KMS-11 (cell line): ENCODE data around the gene CROCC.

ENCODE experiments used
- H2AFZ ChIP-seq: fragments of 200-600 bp; sonication (generic); 2 replicates; pipeline ENCODE4 v1.6.1; 2016; ENCODE audit warnings: antibody characterized with exemption, mixed run types, low read depth
- H3K27ac ChIP-seq: fragments of 200-600 bp; sonication (generic); 2 replicates; pipeline ENCODE4 v1.6.1; 2016; ENCODE audit warnings: mild to moderate bottlenecking, mixed run types
- H3K27me3 ChIP-seq: fragments of 200-600 bp; sonication (generic); 2 replicates; pipeline ENCODE4 v1.6.1; 2017; ENCODE audit warnings: mild to moderate bottlenecking, low read depth, mixed run types, moderate library complexity; ENCODE audit not compliant: insufficient read depth
- H3K36me3 ChIP-seq: fragments of 200-600 bp; sonication (generic); 2 replicates; pipeline ENCODE4 v1.6.1; 2017; ENCODE audit warnings: mild to moderate bottlenecking, mixed run types; ENCODE audit not compliant: insufficient read depth
- H3K4me1 ChIP-seq: fragments of 200-600 bp; sonication (generic); 2 replicates; pipeline ENCODE4 v1.6.1; 2016; ENCODE audit warnings: mild to moderate bottlenecking, low read depth, mixed run types; ENCODE audit not compliant: poor library complexity, severe bottlenecking
- H3K4me2 ChIP-seq: fragments of 200-600 bp; sonication (generic); 2 replicates; pipeline ENCODE4 v1.7.0; 2016; ENCODE audit warnings: mild to moderate bottlenecking, mixed run types
- H3K4me3 ChIP-seq: fragments of 200-600 bp; sonication (generic); IDR thresholded peaks from 2 replicates; pipeline ENCODE4 v1.6.1; 2017; ENCODE audit warnings: low read depth, low read length, mixed read lengths; ENCODE audit not compliant: insufficient read depth
- H3K79me2 ChIP-seq: fragments of 200-600 bp; sonication (generic); 2 replicates; pipeline ENCODE4 v1.6.1; 2016; ENCODE audit warnings: low read depth, mixed run types; ENCODE audit not compliant: insufficient read depth
- H3K9ac ChIP-seq: fragments of 200-600 bp; sonication (generic); 2 replicates; pipeline ENCODE4 v1.6.1; 2016; ENCODE audit warnings: mild to moderate bottlenecking, mixed run types
- H4K20me1 ChIP-seq: fragments of 200-600 bp; sonication (generic); 2 replicates; pipeline ENCODE4 v1.6.1; 2016; ENCODE audit warnings: mild to moderate bottlenecking, mixed run types; ENCODE audit not compliant: insufficient read depth
- TF ChIP-seq, protein P1 (sequence below): fragments of 200-600 bp; sonication (generic); conservative IDR thresholded peaks from 2 replicates; pipeline ENCODE4 v1.6.1; 2017; ENCODE audit warnings: low read depth, mild to moderate bottlenecking, antibody characterized with exemption, low read length, moderate library complexity, mixed read lengths

The CROCC gene

DNA sequence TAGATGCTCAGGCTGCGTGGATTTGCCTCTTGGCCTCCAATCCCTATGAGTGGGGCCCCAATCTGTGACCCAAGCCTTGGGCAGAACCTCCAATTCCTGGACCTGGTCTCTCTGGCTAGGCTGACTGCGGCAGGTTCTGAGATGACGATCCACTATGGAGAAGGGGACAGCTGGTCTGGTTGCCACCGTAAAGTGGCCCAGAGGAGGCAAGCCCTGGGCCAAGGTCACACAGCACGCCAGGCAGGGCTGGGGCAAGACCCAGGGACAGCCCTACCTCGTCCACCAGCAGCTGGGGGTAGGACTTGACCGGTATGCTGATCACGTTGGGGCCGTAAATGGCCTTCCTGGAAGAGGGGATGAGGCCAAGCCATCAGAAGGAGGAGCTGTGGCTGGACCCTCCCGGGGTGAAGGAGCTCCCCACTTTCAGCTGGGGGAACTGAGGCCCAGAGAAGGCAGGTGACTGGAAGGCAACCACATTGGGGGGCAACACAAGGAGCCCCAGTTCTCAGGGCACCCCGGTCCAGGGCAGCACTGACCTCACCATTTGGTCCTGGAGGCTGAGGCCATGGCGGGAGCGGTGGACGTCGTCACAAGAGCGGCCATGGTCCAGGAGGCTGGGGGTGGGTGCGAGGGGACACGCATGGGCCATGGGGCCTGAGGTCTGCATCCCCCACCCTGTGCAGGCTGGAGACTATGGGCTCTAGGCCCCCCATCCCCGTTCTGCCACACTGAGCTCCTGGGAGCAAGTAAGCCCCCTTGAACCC lies 80.2 kb downstream of the CROCC start:
- no peak overlapping the region for H2AFZ ChIP-seq
- no peaks in the 10 kb centered on the region for H3K79me2 ChIP-seq
- H3K36me3 ChIP-seq = no peaks in the 10 kb centered on the region
- H3K4me2 ChIP-seq = no peak overlapping the region
- no peak overlapping the region for H3K9ac ChIP-seq
- H3K4me1 ChIP-seq = peaks cover 7% of the 10 kb centered on the region
- H3K27me3 ChIP-seq = no peaks in the 10 kb centered on the region
- TF ChIP-seq, protein P1, sequence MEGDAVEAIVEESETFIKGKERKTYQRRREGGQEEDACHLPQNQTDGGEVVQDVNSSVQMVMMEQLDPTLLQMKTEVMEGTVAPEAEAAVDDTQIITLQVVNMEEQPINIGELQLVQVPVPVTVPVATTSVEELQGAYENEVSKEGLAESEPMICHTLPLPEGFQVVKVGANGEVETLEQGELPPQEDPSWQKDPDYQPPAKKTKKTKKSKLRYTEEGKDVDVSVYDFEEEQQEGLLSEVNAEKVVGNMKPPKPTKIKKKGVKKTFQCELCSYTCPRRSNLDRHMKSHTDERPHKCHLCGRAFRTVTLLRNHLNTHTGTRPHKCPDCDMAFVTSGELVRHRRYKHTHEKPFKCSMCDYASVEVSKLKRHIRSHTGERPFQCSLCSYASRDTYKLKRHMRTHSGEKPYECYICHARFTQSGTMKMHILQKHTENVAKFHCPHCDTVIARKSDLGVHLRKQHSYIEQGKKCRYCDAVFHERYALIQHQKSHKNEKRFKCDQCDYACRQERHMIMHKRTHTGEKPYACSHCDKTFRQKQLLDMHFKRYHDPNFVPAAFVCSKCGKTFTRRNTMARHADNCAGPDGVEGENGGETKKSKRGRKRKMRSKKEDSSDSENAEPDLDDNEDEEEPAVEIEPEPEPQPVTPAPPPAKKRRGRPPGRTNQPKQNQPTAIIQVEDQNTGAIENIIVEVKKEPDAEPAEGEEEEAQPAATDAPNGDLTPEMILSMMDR = no peak
- H3K27ac ChIP-seq = no peak overlapping the region
- H3K4me3 ChIP-seq = no peak overlapping the region
- H4K20me1 ChIP-seq = no peaks in the 10 kb centered on the region

DNA sequence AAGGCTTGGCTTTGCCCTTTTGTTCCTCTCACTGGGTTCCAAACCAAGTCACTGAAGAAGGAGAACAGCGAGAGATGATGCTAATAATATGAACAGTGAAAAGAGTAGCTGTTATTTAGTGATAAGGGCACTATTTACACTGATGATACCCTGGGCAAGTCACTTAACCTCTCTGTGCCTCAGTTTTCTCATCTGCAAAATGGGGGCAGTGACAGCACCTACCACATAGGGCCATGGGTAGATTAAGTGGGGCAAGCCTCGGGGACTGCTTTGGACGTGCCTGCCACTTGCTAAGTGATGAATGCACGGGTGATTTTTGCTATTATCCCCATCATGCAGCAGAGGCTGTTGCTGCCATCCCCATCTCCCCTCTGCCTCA lies 80.8 kb downstream of the CROCC start:
- no peak overlapping the region for H3K9ac ChIP-seq
- H3K79me2 ChIP-seq = no peaks in the 10 kb centered on the region
- H2AFZ ChIP-seq = no peak overlapping the region
- H4K20me1 ChIP-seq = no peaks in the 10 kb centered on the region
- H3K4me2 ChIP-seq = no peak overlapping the region
- TF ChIP-seq, protein P1 = no peak
- peaks cover 7% of the 10 kb centered on the region for H3K4me1 ChIP-seq
- H3K4me3 ChIP-seq = no peak overlapping the region
- no peak overlapping the region for H3K27ac ChIP-seq
- H3K36me3 ChIP-seq = no peaks in the 10 kb centered on the region
- H3K27me3 ChIP-seq = no peaks in the 10 kb centered on the region

DNA sequence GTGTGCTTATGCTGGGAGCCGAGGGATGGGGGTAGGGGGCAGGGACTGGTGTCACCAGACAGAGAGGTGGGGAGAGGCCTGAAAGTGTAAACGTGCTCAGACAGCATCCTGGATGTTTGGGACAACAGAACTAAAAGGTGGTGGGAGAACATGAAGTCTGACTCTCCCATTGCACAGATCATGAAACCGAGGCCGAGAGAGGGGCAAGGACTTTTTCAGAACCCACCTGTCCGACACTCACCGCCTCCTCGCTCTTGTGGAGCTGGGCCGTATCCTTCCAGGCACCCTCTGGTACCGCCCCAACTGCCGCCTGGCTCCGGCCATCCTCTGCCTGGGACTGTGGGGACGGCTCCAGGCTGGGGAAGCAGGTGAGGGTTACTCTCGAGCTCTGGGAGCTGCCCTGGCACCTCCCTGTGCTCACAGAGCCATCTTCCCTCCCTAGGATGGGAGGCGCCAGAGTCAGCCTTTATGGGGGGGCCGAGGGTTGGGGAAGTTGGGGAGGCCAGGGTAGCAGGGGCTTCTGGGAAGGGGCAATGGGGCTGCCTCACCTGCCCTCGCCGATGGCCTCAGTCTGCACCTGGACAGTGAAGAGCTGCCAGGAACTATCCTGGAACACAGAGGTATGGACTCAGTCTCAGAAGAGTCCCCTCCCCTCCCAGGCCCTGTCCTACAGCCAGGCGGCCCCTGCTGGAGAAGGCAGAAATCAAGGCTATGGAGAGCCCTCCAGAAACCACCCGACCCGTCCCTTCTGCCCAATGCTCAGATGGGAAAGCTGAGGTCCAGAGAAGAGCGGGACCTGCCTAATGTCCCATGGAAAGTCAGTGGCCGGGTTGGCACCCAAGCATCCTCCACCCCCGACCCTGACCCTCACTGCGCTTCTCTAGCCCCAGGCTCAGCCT lies 83.0 kb downstream of the CROCC start:
- H3K79me2 ChIP-seq = no peaks in the 10 kb centered on the region
- H2AFZ ChIP-seq = no peak overlapping the region
- H3K4me3 ChIP-seq = no peak overlapping the region
- no peaks in the 10 kb centered on the region for H3K36me3 ChIP-seq
- no peak overlapping the region for H3K27ac ChIP-seq
- no peaks in the 10 kb centered on the region for H4K20me1 ChIP-seq
- H3K4me1 ChIP-seq = peaks cover 10% of the 10 kb centered on the region
- no peak overlapping the region for H3K4me2 ChIP-seq
- H3K27me3 ChIP-seq = no peaks in the 10 kb centered on the region
- TF ChIP-seq, protein P1 = no peak
- H3K9ac ChIP-seq = no peak overlapping the region

DNA sequence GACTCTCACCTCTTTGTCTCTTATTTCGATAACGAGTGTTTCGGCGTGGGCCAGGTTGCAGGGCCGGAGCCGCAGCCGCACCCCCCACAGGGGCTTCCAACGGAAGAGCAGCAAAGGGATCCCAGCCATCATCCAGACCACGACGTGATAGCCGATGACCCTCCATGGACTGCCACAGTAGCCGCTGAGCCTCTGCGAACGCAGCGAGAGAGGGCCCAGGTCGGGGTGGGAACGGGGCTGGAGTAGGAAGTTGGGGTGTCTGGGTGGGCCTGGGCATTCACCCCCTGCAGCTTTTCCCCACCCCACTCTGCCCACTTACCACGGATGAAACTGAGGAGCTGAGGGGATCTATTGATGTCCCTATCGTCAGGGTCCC lies 83.6 kb downstream of the CROCC start:
- TF ChIP-seq, protein P1 = no peak
- H3K9ac ChIP-seq = no peak overlapping the region
- H3K79me2 ChIP-seq = no peaks in the 10 kb centered on the region
- no peak overlapping the region for H3K4me2 ChIP-seq
- peaks cover 15% of the 10 kb centered on the region for H3K4me1 ChIP-seq
- no peak overlapping the region for H3K4me3 ChIP-seq
- no peaks in the 10 kb centered on the region; the same call in 1 of the 2 replicates for H3K27me3 ChIP-seq
- H3K36me3 ChIP-seq = no peaks in the 10 kb centered on the region
- H2AFZ ChIP-seq = no peak overlapping the region
- H4K20me1 ChIP-seq = no peaks in the 10 kb centered on the region
- no peak overlapping the region for H3K27ac ChIP-seq
